Neural progenitor cell (in vitro differentiated cells): Measurements from ENCODE around the gene MAP1LC3B2. TPM values are rescaled to one million over a fixed set of nuclear protein-coding genes. Genes with fewer than 3 reads are reported as not detected.

Experiments used
- DNase-seq: peaks from one replicate; pipeline ENCODE4 v3.0.0-alpha.2; 2016; ENCODE audit warnings: low spot score
- H2AFZ ChIP-seq: fragments of 200-600 bp; sonication (generic); replicated peaks from 2 replicates; pipeline ENCODE4 v1.6.1; 2016; ENCODE audit warnings: antibody characterized with exemption
- H3F3A ChIP-seq: fragments of 200-600 bp; sonication (generic); 2 replicates; pipeline ENCODE4 v1.6.1; 2016; ENCODE audit warnings: antibody characterized with exemption, low read depth
- H3K27ac ChIP-seq: fragments of 200-600 bp; sonication (generic); 2 replicates; pipeline ENCODE4 v1.5.1; 2016; ENCODE audit warnings: mild to moderate bottlenecking
- H3K27me3 ChIP-seq: fragments of 200-600 bp; sonication (generic); 2 replicates; pipeline ENCODE4 v1.6.1; 2016; ENCODE audit warnings: mild to moderate bottlenecking, moderate library complexity
- H3K36me3 ChIP-seq: fragments of 200-600 bp; sonication (generic); 2 replicates; pipeline ENCODE4 v1.5.1; 2016
- H3K4me1 ChIP-seq: fragments of 200-600 bp; sonication (generic); 2 replicates; pipeline ENCODE4 v1.6.1; 2016; ENCODE audit warnings: mixed run types
- H3K4me2 ChIP-seq: fragments of 200-600 bp; sonication (generic); 2 replicates; pipeline ENCODE4 v1.6.1; 2016
- H3K4me3 ChIP-seq: fragments of 200-600 bp; sonication (generic); 2 replicates; pipeline ENCODE4 v1.5.1; 2016
- H3K79me2 ChIP-seq: fragments of 200-600 bp; sonication (generic); 2 replicates; pipeline ENCODE4 v1.6.1; 2016; ENCODE audit warnings: low read depth
- H3K9ac ChIP-seq: fragments of 200-600 bp; sonication (generic); 2 replicates; pipeline ENCODE4 v1.6.1; 2016
- H3K9me3 ChIP-seq: fragments of 200-600 bp; sonication (generic); 2 replicates; pipeline ENCODE4 v1.5.1; 2016; ENCODE audit warnings: low read depth
- H4K20me1 ChIP-seq: fragments of 200-600 bp; sonication (generic); 2 replicates; pipeline ENCODE4 v1.6.1; 2016; ENCODE audit warnings: low read depth
- H3K27ac Mint-ChIP-seq: 3 replicates; pipeline ENCODE4 v1.8.0; 2021; ENCODE audit warnings: mixed read lengths
- H3K27me3 Mint-ChIP-seq: 2 replicates; pipeline ENCODE4 v1.8.0; 2022; ENCODE audit warnings: low read depth, mild to moderate bottlenecking, inconsistent platforms, moderate library complexity, mixed read lengths; ENCODE audit not compliant: insufficient read depth
- H3K36me3 Mint-ChIP-seq: 3 replicates; pipeline ENCODE4 v1.8.0; 2021; ENCODE audit warnings: mixed read lengths
- H3K4me1 Mint-ChIP-seq: 3 replicates; pipeline ENCODE4 v1.8.0; 2021; ENCODE audit warnings: mixed read lengths
- H3K4me3 Mint-ChIP-seq: 3 replicates; pipeline ENCODE4 v1.8.0; 2021; ENCODE audit warnings: mild to moderate bottlenecking, moderate library complexity, mixed read lengths
- H3K9me3 Mint-ChIP-seq: 3 replicates; pipeline ENCODE4 v1.8.0; 2020; ENCODE audit warnings: mixed read lengths
- EZH2 ChIP-seq: fragments of 200-600 bp; sonication (generic); IDR thresholded peaks from 2 replicates; pipeline ENCODE4 v1.6.1; 2017; ENCODE audit warnings: antibody characterized with exemption, mild to moderate bottlenecking, moderate library complexity
- EZH2phosphoT487 ChIP-seq: fragments of 200-600 bp; sonication (generic); IDR thresholded peaks from 2 replicates; pipeline ENCODE4 v1.6.1; 2017; ENCODE audit warnings: antibody characterized with exemption
- total RNA-seq: library from RNA; depleted of rRNA; stranded (reverse); fragments of >200 nt; gene quantifications from 2 replicates; pipeline ENCODE4 v1.2.3, GENCODE V29; 2015; ENCODE audit warnings: low replicate concordance
- TF ChIP-seq, protein P1 (sequence below): fragments of 200-600 bp; sonication (generic); IDR thresholded peaks from 2 replicates; pipeline ENCODE4 v1.5.1; 2017; ENCODE audit warnings: antibody characterized with exemption, mild to moderate bottlenecking

MAP1LC3B2 gene
- total RNA-seq, 1 donor from 2014 or later = 0.39 TPM

DNA sequence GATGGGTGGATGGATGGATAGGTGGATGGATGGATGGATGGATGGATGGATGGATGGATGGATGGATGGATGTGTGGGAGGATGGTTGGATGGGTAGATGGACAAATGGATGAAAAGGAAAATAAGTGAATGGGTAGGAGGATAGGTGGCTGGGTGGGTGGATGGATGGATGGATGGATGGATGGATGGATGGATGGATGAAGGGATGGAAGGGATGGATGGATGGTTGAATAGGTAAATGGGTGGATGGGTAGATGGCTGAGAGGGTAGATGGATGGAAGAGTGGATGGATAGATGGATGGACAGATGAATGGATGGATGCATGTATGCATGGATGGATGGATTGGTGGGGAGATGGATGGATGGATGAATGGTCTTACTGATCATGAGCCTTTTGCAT lies 36.5 kb downstream of the MAP1LC3B2 start:
- no peak for DNase-seq
- no peak overlapping the region for H3K27ac ChIP-seq
- H3F3A ChIP-seq = peaks cover 6% of the 10 kb centered on the region
- Mint-ChIP-seq H3K27ac (no peak overlapping the region), H3K9me3 (no peaks in the 10 kb centered on the region), H3K27me3 (no peaks in the 10 kb centered on the region), H3K36me3 (no peaks in the 10 kb centered on the region), H3K4me1 (peaks cover 24% of the 10 kb centered on the region), H3K4me3 (no peak overlapping the region)
- H3K36me3 ChIP-seq = no peaks in the 10 kb centered on the region
- H3K4me1 ChIP-seq = peaks cover 12% of the 10 kb centered on the region
- H4K20me1 ChIP-seq = no peaks in the 10 kb centered on the region
- no peak overlapping the region for H2AFZ ChIP-seq
- no peak overlapping the region for H3K4me2 ChIP-seq
- no peaks in the 10 kb centered on the region for H3K27me3 ChIP-seq
- no peak overlapping the region for H3K9ac ChIP-seq
- H3K79me2 ChIP-seq = no peaks in the 10 kb centered on the region
- H3K9me3 ChIP-seq = no peaks in the 10 kb centered on the region
- TF ChIP-seq EZH2phosphoT487 = no peak
- TF ChIP-seq, protein P1, sequence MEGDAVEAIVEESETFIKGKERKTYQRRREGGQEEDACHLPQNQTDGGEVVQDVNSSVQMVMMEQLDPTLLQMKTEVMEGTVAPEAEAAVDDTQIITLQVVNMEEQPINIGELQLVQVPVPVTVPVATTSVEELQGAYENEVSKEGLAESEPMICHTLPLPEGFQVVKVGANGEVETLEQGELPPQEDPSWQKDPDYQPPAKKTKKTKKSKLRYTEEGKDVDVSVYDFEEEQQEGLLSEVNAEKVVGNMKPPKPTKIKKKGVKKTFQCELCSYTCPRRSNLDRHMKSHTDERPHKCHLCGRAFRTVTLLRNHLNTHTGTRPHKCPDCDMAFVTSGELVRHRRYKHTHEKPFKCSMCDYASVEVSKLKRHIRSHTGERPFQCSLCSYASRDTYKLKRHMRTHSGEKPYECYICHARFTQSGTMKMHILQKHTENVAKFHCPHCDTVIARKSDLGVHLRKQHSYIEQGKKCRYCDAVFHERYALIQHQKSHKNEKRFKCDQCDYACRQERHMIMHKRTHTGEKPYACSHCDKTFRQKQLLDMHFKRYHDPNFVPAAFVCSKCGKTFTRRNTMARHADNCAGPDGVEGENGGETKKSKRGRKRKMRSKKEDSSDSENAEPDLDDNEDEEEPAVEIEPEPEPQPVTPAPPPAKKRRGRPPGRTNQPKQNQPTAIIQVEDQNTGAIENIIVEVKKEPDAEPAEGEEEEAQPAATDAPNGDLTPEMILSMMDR = no peak
- TF ChIP-seq EZH2 = no peak
- no peak overlapping the region for H3K4me3 ChIP-seq

DNA sequence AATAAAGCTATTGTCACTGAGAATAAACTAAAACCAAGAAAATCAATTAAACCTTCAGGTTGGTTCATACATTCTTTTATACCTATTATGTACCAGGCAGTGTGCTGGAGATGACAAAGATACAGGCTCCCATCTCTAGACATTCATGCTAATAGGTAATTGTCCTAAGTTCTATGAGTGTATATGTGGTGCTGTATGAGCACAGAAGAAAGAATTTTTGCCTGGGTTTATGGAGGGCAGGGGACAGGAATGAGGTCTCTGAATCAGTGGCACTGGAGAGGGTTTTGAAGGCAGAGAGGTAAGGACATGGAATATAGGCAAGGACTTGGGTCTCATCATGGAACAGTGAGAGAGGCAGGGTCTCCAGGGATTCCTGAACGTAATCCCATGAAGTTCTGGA lies 38.7 kb downstream of the MAP1LC3B2 start:
- Mint-ChIP-seq H3K4me1 (peaks cover 30% of the 10 kb centered on the region), H3K4me3 (no peak overlapping the region), H3K27me3 (peaks cover 11% of the 10 kb centered on the region), H3K36me3 (no peaks in the 10 kb centered on the region), H3K27ac (peak overlapping the region; percentile 15), H3K9me3 (peaks cover 2% of the 10 kb centered on the region)
- peaks cover 16% of the 10 kb centered on the region for H3K4me1 ChIP-seq
- H3K9ac ChIP-seq = no peak overlapping the region
- no peaks in the 10 kb centered on the region for H4K20me1 ChIP-seq
- H3K9me3 ChIP-seq = no peaks in the 10 kb centered on the region
- no peak overlapping the region for H3K4me2 ChIP-seq
- no peak for TF ChIP-seq EZH2
- TF ChIP-seq, protein P1 = no peak
- TF ChIP-seq EZH2phosphoT487 = no peak
- no peak overlapping the region for H3K4me3 ChIP-seq
- H2AFZ ChIP-seq = no peak overlapping the region
- H3K27me3 ChIP-seq = no peaks in the 10 kb centered on the region
- no peak for DNase-seq
- H3K36me3 ChIP-seq = no peaks in the 10 kb centered on the region
- H3K79me2 ChIP-seq = no peaks in the 10 kb centered on the region
- no peak overlapping the region for H3K27ac ChIP-seq
- peaks cover 12% of the 10 kb centered on the region for H3F3A ChIP-seq

DNA sequence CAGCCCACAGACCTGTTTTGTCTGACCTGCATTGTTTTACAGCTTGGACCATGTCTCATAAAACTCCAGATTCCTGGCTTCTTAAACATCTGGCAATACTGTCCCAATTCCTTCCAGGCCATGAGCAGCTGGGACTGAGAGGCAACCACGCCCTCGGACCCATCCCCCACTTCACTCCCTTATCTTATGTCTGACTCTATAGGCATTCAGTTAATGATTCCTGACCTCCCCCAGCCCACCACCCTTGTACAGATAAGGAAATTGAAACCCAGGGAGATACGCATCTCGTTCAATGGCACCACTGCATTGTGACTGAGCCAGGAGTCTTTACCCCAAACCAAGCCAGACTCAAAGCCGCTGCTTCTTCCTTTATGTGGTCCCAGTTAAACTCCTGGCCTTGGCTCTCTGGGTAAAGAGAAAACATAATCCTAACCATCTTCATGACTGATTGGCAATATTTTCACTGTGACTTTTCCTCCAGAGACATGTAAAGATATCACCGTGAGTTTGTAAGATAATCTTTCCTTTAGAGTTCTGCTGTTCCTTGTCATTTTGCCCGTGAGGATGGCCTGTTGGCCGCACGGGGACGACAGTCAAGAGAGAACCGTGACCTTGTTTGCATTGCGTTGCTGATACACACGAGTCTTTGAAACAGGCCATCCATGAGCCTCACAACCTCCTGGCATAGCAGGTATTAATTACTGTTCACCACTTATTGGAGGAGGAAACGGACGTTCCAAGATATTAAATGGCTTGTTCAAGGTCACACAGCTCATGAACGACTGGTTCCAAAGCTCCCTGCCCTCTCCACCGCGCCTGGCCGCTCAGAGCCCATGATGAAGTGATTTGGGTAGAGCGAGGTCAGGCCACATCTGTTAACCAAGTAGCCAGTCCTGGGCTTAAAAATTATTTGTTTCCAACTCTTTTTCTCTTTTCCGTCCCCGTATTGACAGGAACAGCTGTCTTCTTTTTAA lies 39.4 kb downstream of the MAP1LC3B2 start:
- Histone ChIP-seq H3K9ac (no peak overlapping the region), H3K4me2 (peak overlapping the region; percentile 67), H3K4me1 (peaks cover 16% of the 10 kb centered on the region), H3K4me3 (no peak overlapping the region), H4K20me1 (no peaks in the 10 kb centered on the region), H3F3A (peaks cover 12% of the 10 kb centered on the region), H3K36me3 (no peaks in the 10 kb centered on the region), H3K27ac (no peak overlapping the region), H2AFZ (peak overlapping the region; percentile 73), H3K79me2 (no peaks in the 10 kb centered on the region), H3K9me3 (no peaks in the 10 kb centered on the region), H3K27me3 (no peaks in the 10 kb centered on the region)
- Mint-ChIP-seq H3K4me1 (peaks cover 30% of the 10 kb centered on the region), H3K9me3 (peaks cover 2% of the 10 kb centered on the region), H3K36me3 (no peaks in the 10 kb centered on the region), H3K27me3 (peaks cover 11% of the 10 kb centered on the region), H3K27ac (no peak overlapping the region), H3K4me3 (no peak overlapping the region)
- TF ChIP-seq EZH2phosphoT487 = no peak
- TF ChIP-seq, protein P1 = no peak
- TF ChIP-seq EZH2 = no peak
- no peak for DNase-seq
